ENCODE data around the gene C22orf15. TPM values are rescaled to one million over a fixed set of nuclear protein-coding genes. Genes with fewer than 3 reads are reported as not detected.

Gene C22orf15
- total RNA-seq, 6 experiments from 2014 or later = not detected

GRCh38 chr22:23743303-23743705 is 19.5 kb upstream of the C22orf15 start:
- no peak for ATAC-seq
- intact Hi-C loops (cut with DNase I) = no loop called here
- no peak for TF ChIP-seq CTCF (IDR thresholded peaks at IDR 0.05)
- TF ChIP-seq POLR2A (IDR thresholded peaks at IDR 0.05) = no peak

GRCh38 chr22:23744001-23744400 is 18.8 kb upstream of the C22orf15 start:
- ATAC-seq (no peak), DNase-seq (no peak)
- H3K4me1 ChIP-seq = no peaks in the 10 kb centered on the region
- intact Hi-C loops (cut with DNase I) = no loop called here
- H3K4me3 ChIP-seq = no peak overlapping the region
- peaks cover 0 to 7% (median 0%) of the 10 kb centered on the region in 4 donors for H3K36me3 ChIP-seq
- 76% methylated on average over 3 of the region's 13 CpGs for WGBS (ENCODE audit: insufficient coverage, low coverage, low lambda C conversion rate, missing lambda C conversion rate)
- no peak for TF ChIP-seq POLR2A (IDR thresholded peaks at IDR 0.05)
- TF ChIP-seq CTCF (IDR thresholded peaks at IDR 0.05) = no peak
- H3K27ac ChIP-seq = no peak overlapping the region
- no peaks in the 10 kb centered on the region for H3K9me3 ChIP-seq
- H3K27me3 ChIP-seq = no peaks in the 10 kb centered on the region

More at GRCh38 chr22:23743303-23743705, 19.5 kb upstream of the C22orf15 start:
- no peak overlapping the region for H3K4me3 ChIP-seq
- no peak for DNase-seq
- H3K36me3 ChIP-seq = peaks cover 0 to 7% (median 0%) of the 10 kb centered on the region in 4 donors
- no peaks in the 10 kb centered on the region for H3K9me3 ChIP-seq
- no peak overlapping the region for H3K27ac ChIP-seq
- WGBS (ENCODE audit: insufficient coverage, low coverage, low lambda C conversion rate, missing lambda C conversion rate) = no CpG with 5 or more reads among the region's 2 CpGs
- H3K27me3 ChIP-seq = no peaks in the 10 kb centered on the region
- H3K4me1 ChIP-seq = no peaks in the 10 kb centered on the region

GRCh38 chr22:23744485-23744884 is 18.3 kb upstream of the C22orf15 start:
- ATAC-seq (no peak), DNase-seq (no peak)
- Histone ChIP-seq H3K4me3 (no peak overlapping the region), H3K27me3 (no peaks in the 10 kb centered on the region), H3K27ac (no peak overlapping the region), H3K9me3 (no peaks in the 10 kb centered on the region), H3K4me1 (no peaks in the 10 kb centered on the region), H3K36me3 (peaks cover 0 to 7% (median 0%) of the 10 kb centered on the region in 4 donors)
- WGBS (ENCODE audit: insufficient coverage, low coverage, low lambda C conversion rate, missing lambda C conversion rate) = 100% methylated on average over 5 of the region's 14 CpGs
- TF ChIP-seq CTCF (IDR thresholded peaks at IDR 0.05) (no peak), POLR2A (IDR thresholded peaks at IDR 0.05) (no peak)
- intact Hi-C loops (cut with DNase I) = no loop called here

GRCh38 chr22:23745791-23746190 is 17.0 kb upstream of the C22orf15 start:
- Histone ChIP-seq H3K36me3 (peaks cover 0 to 7% (median 0%) of the 10 kb centered on the region in 4 donors), H3K27ac (no peak overlapping the region), H3K9me3 (no peaks in the 10 kb centered on the region), H3K4me3 (no peak overlapping the region), H3K27me3 (no peaks in the 10 kb centered on the region), H3K4me1 (no peaks in the 10 kb centered on the region)
- DNase-seq = no peak
- WGBS (ENCODE audit: insufficient coverage, low coverage, low lambda C conversion rate, missing lambda C conversion rate) = no CpG with 5 or more reads among the region's 6 CpGs
- intact Hi-C loops (cut with DNase I) = no loop called here
- no peak for ATAC-seq
- no peak for TF ChIP-seq CTCF (IDR thresholded peaks at IDR 0.05)
- no peak for TF ChIP-seq POLR2A (IDR thresholded peaks at IDR 0.05)

- WGBS (ENCODE audit: insufficient coverage, low coverage, low lambda C conversion rate, missing lambda C conversion rate) = 76% methylated on average over 12 of the region's 12 CpGs
- no peak for DNase-seq
- H3K27me3 ChIP-seq = no peaks in the 10 kb centered on the region
- no peak for ATAC-seq
- H3K9me3 ChIP-seq = no peaks in the 10 kb centered on the region
- intact Hi-C loops (cut with DNase I) = no loop called here
- H3K4me3 ChIP-seq = no peak overlapping the region
- H3K36me3 ChIP-seq = peaks cover 0 to 3% (median 0%) of the 10 kb centered on the region in 4 donors
- H3K4me1 ChIP-seq = no peaks in the 10 kb centered on the region
- no peak overlapping the region for H3K27ac ChIP-seq
- no peak for TF ChIP-seq POLR2A (IDR thresholded peaks at IDR 0.05)
- no peak for TF ChIP-seq CTCF (IDR thresholded peaks at IDR 0.05)
These were observed 12.9 kb upstream of the C22orf15 start for GRCh38 chr22:23749841-23750301.
